ENCODE data around the gene TRIM67.

DNA sequence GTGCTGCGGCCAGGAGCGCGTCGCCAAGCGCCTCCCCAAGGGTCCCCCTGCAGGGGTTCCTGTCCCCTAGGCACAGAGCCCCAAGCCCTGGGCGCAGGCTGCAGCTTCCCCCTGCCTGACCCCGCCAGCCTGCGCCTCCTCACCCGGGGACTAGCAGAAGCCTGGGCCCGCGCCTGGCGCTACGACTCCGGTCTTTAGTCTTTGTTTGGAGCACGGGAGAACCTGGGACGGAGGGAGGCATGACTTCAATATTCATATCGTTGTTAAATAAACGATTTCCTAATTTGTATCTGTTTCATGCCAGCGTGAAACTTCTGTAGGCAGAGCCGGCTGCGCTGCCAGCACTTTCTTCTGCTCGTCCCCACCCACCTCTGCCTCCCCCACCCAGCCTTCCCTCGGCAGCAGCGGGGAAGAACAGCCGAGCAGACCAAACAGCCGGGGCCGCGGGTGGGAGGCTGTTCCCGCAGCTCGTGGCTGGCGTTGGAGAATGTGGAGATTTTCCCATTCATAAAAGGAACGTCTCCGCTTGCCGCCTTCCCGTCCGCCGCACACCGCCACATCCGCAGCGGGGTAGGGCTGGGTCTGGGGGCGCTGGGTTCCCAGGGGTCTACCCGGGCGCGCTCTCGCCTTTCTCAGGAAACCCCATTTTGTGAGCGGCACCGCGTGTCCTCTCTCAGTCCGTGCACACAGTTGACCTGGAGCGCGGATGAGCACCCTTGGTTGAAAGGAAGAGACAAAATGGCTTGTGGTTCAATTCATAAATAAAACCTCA is 777 bp upstream of the TRIM67 start:
- TF ChIP-seq RARB (CRISPR knock-in tag; IDR thresholded peaks at IDR 0.05) = no peak
- TF ChIP-seq, protein P1, sequence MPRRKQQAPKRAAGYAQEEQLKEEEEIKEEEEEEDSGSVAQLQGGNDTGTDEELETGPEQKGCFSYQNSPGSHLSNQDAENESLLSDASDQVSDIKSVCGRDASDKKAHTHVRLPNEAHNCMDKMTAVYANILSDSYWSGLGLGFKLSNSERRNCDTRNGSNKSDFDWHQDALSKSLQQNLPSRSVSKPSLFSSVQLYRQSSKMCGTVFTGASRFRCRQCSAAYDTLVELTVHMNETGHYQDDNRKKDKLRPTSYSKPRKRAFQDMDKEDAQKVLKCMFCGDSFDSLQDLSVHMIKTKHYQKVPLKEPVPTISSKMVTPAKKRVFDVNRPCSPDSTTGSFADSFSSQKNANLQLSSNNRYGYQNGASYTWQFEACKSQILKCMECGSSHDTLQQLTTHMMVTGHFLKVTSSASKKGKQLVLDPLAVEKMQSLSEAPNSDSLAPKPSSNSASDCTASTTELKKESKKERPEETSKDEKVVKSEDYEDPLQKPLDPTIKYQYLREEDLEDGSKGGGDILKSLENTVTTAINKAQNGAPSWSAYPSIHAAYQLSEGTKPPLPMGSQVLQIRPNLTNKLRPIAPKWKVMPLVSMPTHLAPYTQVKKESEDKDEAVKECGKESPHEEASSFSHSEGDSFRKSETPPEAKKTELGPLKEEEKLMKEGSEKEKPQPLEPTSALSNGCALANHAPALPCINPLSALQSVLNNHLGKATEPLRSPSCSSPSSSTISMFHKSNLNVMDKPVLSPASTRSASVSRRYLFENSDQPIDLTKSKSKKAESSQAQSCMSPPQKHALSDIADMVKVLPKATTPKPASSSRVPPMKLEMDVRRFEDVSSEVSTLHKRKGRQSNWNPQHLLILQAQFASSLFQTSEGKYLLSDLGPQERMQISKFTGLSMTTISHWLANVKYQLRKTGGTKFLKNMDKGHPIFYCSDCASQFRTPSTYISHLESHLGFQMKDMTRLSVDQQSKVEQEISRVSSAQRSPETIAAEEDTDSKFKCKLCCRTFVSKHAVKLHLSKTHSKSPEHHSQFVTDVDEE (CRISPR knock-in tag; IDR thresholded peaks at IDR 0.05) = no peak
- TF ChIP-seq, protein P2, sequence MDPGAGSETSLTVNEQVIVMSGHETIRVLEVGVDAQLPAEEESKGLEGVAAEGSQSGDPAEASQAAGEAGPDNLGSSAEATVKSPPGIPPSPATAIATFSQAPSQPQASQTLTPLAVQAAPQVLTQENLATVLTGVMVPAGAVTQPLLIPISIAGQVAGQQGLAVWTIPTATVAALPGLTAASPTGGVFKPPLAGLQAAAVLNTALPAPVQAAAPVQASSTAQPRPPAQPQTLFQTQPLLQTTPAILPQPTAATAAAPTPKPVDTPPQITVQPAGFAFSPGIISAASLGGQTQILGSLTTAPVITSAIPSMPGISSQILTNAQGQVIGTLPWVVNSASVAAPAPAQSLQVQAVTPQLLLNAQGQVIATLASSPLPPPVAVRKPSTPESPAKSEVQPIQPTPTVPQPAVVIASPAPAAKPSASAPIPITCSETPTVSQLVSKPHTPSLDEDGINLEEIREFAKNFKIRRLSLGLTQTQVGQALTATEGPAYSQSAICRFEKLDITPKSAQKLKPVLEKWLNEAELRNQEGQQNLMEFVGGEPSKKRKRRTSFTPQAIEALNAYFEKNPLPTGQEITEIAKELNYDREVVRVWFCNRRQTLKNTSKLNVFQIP (CRISPR knock-in tag; IDR thresholded peaks at IDR 0.05; ENCODE audit: borderline replicate concordance, low read depth) = no peak
- TF ChIP-seq, protein P3, sequence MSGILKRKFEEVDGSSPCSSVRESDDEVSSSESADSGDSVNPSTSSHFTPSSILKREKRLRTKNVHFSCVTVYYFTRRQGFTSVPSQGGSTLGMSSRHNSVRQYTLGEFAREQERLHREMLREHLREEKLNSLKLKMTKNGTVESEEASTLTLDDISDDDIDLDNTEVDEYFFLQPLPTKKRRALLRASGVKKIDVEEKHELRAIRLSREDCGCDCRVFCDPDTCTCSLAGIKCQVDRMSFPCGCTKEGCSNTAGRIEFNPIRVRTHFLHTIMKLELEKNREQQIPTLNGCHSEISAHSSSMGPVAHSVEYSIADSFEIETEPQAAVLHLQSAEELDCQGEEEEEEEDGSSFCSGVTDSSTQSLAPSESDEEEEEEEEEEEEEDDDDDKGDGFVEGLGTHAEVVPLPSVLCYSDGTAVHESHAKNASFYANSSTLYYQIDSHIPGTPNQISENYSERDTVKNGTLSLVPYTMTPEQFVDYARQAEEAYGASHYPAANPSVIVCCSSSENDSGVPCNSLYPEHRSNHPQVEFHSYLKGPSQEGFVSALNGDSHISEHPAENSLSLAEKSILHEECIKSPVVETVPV (CRISPR knock-in tag; IDR thresholded peaks at IDR 0.05) = no peak
- TF ChIP-seq BACH2 (CRISPR knock-in tag; IDR thresholded peaks at IDR 0.05; ENCODE audit: borderline replicate concordance) = no peak
- TF ChIP-seq, protein P4, sequence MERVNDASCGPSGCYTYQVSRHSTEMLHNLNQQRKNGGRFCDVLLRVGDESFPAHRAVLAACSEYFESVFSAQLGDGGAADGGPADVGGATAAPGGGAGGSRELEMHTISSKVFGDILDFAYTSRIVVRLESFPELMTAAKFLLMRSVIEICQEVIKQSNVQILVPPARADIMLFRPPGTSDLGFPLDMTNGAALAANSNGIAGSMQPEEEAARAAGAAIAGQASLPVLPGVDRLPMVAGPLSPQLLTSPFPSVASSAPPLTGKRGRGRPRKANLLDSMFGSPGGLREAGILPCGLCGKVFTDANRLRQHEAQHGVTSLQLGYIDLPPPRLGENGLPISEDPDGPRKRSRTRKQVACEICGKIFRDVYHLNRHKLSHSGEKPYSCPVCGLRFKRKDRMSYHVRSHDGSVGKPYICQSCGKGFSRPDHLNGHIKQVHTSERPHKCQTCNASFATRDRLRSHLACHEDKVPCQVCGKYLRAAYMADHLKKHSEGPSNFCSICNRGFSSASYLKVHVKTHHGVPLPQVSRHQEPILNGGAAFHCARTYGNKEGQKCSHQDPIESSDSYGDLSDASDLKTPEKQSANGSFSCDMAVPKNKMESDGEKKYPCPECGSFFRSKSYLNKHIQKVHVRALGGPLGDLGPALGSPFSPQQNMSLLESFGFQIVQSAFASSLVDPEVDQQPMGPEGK (CRISPR knock-in tag; IDR thresholded peaks at IDR 0.05; ENCODE audit: borderline replicate concordance) = no peak
- no peak for TF ChIP-seq TOX (CRISPR knock-in tag; IDR thresholded peaks at IDR 0.05; ENCODE audit: borderline replicate concordance)
- TF ChIP-seq ZFP30 (CRISPR knock-in tag; IDR thresholded peaks at IDR 0.05) = no peak

Data from SK-N-SH treated with all-trans-retinoic acid at 6 μM for 48 hours (cell line).